Measurements from ENCODE around the gene BGN.

The BGN gene

DNA sequence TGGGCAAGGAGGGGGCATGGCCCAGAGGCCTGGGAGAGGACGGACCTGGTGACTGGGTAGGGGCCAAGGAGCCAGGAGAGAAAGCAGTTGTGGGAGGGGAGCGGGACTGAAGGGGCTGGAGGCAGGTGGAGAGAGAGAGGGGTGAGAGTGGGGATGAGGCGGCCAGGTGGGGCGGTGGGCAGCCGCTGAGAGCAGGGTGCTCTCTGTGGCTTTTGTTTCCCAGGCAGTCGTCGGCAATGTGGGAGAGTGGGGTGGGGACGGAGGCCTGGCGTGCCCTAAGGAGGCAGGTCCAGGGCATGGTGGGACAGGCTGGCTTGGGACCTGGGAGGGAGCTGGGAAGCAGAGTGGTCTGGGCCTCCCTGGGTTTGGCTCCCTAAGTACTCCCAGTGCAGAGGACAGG, 19.5 kb downstream of the BGN start:
- Mint-ChIP-seq H3K4me3 (no peak overlapping the region), H3K4me1 (peaks cover 5% of the 10 kb centered on the region), H3K9me3 (no peaks in the 10 kb centered on the region), H3K36me3 (no peaks in the 10 kb centered on the region), H3K27me3 (peaks cover 10% of the 10 kb centered on the region), H3K27ac (no peak overlapping the region)
- DNase-seq (ENCODE audit: low spot score in 2 of 2) = no peak
- no peak for ATAC-seq (ENCODE audit: low read depth)

DNA sequence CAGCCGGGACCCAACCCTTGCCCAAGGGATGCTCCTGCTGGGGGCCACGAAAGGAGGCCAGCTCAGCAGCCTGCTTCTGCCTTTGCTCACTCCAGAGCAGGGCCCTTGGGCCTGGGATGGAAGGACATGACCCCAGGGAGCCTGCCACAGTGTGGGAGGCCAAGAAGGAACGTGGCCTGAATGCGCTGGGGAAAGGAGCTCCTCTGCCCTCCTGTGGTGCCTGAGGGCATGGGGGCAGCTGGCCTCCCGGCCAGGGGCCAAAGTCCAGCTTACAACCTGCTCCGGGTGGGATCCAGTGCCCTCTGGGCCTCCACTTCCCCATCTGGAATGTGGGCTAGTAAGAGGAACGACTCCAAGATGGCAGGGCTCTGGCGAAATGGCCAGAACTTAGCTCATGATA, 20.7 kb downstream of the BGN start:
- Mint-ChIP-seq H3K36me3 (no peaks in the 10 kb centered on the region), H3K9me3 (no peaks in the 10 kb centered on the region), H3K4me1 (peaks cover 5% of the 10 kb centered on the region), H3K27ac (no peak overlapping the region), H3K4me3 (no peak overlapping the region), H3K27me3 (peaks cover 12% of the 10 kb centered on the region)
- DNase-seq (ENCODE audit: low spot score in 2 of 2) (no peak), ATAC-seq (ENCODE audit: low read depth) (no peak)

DNA sequence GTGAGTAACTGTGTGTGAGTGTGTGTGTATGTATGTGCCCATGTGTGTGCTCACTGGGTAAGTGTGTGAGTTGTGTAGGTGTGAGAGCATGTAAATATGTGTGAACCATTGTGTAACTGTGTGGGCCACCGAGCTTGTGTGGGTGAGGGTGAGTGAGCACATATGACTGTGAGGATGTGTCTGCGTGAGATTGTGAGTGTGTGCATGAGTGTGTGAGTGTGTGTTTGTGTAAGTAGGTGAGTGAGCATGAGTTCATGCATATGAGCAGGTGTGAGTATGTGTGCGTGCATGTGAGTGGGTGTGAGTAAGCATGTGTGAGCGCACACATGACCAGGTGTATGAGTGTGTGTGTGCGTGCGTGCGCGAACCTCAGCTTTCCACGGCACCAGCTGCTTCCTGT, 21.3 kb downstream of the BGN start:
- H3K9me3 Mint-ChIP-seq = no peaks in the 10 kb centered on the region

DNA sequence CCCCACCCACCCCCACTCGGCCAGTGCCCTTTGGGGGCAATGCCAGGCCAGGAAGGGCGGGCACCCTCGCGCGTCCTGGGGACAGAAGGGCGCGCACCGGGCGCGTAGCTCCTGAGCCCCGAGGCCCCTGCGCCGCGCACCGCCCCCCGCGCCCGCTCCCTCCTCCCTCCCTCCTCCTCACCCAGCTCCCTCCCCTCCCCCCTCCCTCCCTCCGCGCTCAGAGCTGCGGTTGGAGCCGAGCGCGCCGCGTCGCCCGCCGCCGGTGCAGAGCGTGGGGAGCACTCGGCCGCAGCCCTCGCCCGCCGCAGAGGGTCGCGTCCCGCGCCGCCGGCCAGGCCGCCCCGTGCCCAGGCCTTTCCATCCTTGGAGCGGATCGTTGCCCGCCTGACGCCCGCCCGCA, 22.6 kb downstream of the BGN start, which contains the start of gene ATP2B3:
Gene ATP2B3, plus strand, starts transcription at position 220 of the 400 bp plus-strand sequence. CDS start 18,606 bp downstream, outside the sequence.
- H3K9me3 Mint-ChIP-seq = no peaks in the 10 kb centered on the region
- H3K27me3 Mint-ChIP-seq = peaks cover 15% of the 10 kb centered on the region
- peaks cover 5% of the 10 kb centered on the region for H3K4me1 Mint-ChIP-seq
- H3K4me3 Mint-ChIP-seq = peak within 1 kb of the TSS; percentile 24
- DNase-seq (ENCODE audit: low spot score in 2 of 2) (no peak), ATAC-seq (ENCODE audit: low read depth) (no peak)
- no peaks in the 10 kb centered on the region for H3K36me3 Mint-ChIP-seq
- H3K27ac Mint-ChIP-seq = no peak within 1 kb of the TSS

More for the DNA sequence above, 21.3 kb downstream of the BGN start:
- Mint-ChIP-seq H3K36me3 (no peaks in the 10 kb centered on the region), H3K27ac (no peak overlapping the region), H3K27me3 (peaks cover 12% of the 10 kb centered on the region), H3K4me3 (no peak overlapping the region), H3K4me1 (peaks cover 5% of the 10 kb centered on the region)
- DNase-seq (ENCODE audit: low spot score in 2 of 2) (no peak), ATAC-seq (ENCODE audit: low read depth) (no peak)

DNA sequence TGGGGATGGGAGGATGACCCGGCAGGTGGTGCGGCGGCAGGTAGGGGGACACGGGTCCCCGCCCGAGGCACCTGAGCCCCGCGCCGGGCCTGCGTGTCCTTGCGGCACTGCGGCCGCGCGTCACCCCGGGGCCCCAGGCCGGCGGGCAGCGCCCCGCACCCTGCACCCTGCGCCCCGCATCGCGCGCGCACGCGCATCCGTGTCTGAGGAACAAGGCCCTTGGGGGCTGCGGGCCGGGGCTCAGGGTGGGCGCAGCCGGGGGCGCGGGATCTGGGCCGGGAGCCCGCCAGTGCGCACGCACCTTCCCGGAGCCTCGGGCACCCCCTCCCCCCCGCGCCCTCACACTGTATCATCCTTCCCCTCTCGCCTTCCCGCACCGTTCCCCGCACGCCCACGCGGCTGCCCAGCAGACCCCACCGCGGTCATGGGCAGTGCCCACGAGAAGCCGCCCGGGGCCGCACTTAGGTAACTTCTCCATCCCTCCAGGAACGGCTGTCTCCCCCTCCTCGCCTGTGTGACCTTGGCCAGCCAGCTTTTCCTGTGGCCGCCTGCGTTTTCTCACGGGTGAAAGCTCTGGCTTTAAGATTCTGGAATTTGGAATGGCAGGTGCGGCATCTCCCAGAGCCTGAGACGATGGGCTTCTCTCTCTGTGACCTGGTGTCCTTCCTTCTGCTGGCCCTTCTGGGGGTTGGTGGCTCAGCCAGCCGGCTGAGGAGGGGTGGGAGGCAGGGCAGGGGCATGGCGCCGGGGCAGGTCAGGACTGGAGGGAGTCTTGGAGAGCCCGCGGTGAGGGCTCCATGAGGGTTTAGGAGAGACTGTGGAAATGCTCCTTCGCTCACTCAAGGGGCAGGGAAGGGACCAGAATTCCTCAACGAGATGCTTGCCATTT, 23.4 kb downstream of the BGN start:
- H3K27me3 Mint-ChIP-seq = peaks cover 15% of the 10 kb centered on the region
- H3K27ac Mint-ChIP-seq = no peak overlapping the region
- peaks cover 5% of the 10 kb centered on the region for H3K4me1 Mint-ChIP-seq
- H3K9me3 Mint-ChIP-seq = no peaks in the 10 kb centered on the region
- DNase-seq (ENCODE audit: low spot score in 2 of 2) (no peak), ATAC-seq (ENCODE audit: low read depth) (no peak)
- H3K4me3 Mint-ChIP-seq = peak overlapping the region; percentile 24
- H3K36me3 Mint-ChIP-seq = no peaks in the 10 kb centered on the region

DNA sequence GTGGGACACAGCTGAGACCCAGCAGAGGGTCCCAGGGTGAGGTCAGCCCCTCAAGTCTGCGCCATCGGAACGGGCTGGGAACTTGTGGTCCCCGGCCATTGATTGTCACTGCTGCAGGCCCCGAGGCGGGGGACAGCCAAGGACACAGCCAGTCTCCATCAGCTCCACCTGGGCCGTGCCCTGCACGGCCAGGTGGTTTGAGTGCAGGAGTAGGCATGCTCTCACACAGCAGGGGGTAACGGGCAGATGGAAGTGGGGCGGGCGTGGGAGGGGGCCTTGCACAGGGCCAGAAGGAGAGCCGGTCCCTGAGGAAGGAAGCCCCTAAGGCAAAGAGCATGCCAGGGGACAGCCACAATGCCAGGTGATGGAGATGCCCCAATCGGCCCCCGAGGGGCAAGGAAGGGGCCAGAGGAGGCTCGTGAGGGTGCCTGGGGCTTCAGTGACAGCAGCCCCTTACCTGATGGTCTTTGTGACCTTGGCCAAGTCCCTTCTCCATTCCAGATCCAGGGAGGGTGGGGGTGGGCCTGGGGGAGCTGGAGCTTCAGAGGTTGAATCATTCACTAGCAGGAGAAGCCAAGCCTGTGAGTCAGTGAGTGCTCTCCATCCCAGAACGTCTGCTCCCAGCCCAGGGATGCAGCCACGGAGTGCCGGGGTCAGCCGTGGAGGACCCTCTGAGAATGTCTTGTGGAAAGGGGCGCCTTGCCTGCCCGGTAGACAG, 24.9 kb downstream of the BGN start:
- H3K36me3 Mint-ChIP-seq = no peaks in the 10 kb centered on the region
- no peak overlapping the region for H3K4me3 Mint-ChIP-seq
- H3K4me1 Mint-ChIP-seq = peaks cover 5% of the 10 kb centered on the region
- no peak overlapping the region for H3K27ac Mint-ChIP-seq
- DNase-seq (ENCODE audit: low spot score in 2 of 2) = no peak
- H3K9me3 Mint-ChIP-seq = no peaks in the 10 kb centered on the region
- ATAC-seq (ENCODE audit: low read depth) = no peak
- peaks cover 15% of the 10 kb centered on the region for H3K27me3 Mint-ChIP-seq

DNA sequence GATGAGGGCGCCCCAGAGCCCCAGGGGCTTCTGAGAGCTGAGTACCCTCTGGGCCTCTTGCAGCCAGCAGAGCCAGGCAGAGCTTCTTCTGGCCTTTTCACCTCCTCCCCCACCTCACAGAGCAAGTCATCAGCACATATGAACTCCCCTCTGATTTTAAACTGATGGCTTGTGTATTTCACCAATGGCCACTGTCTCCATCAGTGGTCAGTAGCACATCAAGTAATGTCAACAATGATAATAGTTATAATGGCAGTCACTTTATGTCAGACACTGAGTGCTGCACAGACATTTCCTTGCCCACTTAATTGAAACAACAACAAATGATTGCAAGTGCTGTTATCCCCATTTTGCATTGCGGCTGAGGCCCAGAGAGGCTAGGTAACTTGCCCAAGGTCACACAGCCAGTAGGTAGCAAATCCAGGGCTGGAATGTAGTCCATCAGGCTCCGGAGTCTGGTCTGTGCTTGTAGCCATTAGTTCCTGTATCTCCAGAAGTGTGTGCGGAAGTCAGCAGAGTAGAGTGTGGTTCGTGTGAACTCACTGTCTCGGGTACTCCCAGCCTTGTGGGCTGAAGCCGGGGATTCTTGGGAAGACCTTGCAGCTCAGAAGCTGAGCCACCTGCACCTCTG, 25.6 kb downstream of the BGN start:
- H3K27ac Mint-ChIP-seq = no peak overlapping the region
- no peaks in the 10 kb centered on the region for H3K9me3 Mint-ChIP-seq
- H3K4me1 Mint-ChIP-seq = peaks cover 5% of the 10 kb centered on the region
- H3K4me3 Mint-ChIP-seq = no peak overlapping the region
- H3K27me3 Mint-ChIP-seq = peaks cover 15% of the 10 kb centered on the region
- H3K36me3 Mint-ChIP-seq = no peaks in the 10 kb centered on the region
- no peak for ATAC-seq (ENCODE audit: low read depth)
- no peak for DNase-seq (ENCODE audit: low spot score in 2 of 2)

DNA sequence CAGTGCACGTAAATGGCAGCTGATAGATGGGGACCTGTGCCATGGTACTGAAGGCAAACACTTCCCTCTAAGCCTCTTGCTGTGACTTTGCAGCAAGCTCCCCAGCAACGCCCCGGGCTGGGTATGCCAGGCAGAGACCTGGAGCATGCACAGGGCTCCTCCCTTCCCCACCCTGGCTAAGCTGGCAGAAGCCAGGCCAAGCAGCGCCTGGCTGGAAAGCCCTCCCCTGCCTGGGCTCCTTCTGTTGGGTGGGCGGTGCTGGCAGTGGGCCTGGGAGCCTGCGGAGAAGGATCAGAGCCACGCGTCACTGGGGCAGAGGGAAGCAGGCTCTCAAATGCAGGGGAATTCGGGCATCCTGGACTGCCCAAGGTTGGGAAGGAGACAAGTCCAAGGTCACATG, 26.3 kb downstream of the BGN start:
- H3K4me3 Mint-ChIP-seq = no peak overlapping the region
- H3K27me3 Mint-ChIP-seq = peaks cover 13% of the 10 kb centered on the region
- ATAC-seq (ENCODE audit: low read depth) (no peak), DNase-seq (ENCODE audit: low spot score in 2 of 2) (no peak)
- no peak overlapping the region for H3K27ac Mint-ChIP-seq
- H3K36me3 Mint-ChIP-seq = no peaks in the 10 kb centered on the region
- no peaks in the 10 kb centered on the region for H3K9me3 Mint-ChIP-seq
- H3K4me1 Mint-ChIP-seq = peaks cover 2% of the 10 kb centered on the region

DNA sequence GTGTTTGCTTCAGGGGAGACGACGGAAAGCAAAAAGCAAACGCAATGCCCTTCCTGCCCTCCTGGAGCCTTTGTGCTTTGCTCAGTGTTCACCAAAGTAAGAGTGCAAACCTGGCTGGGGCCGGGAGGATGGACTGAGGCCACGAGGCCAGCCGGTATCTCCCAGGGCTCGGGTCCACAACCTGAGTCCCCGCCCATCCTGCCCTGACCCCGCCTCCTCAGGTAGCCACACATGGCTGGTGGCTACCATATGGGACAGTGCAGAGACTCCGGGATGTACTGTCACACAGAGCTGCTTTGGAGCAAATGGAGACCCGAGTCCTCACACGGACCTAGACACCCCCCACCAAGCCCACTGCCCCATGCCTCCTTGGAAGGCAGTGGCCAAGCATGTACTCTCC, 27.5 kb downstream of the BGN start:
- no peak for DNase-seq (ENCODE audit: low spot score in 2 of 2)
- ATAC-seq (ENCODE audit: low read depth) = no peak
- Mint-ChIP-seq H3K4me3 (no peak overlapping the region), H3K4me1 (no peaks in the 10 kb centered on the region), H3K36me3 (no peaks in the 10 kb centered on the region), H3K27me3 (peaks cover 11% of the 10 kb centered on the region), H3K9me3 (no peaks in the 10 kb centered on the region), H3K27ac (no peak overlapping the region)

DNA sequence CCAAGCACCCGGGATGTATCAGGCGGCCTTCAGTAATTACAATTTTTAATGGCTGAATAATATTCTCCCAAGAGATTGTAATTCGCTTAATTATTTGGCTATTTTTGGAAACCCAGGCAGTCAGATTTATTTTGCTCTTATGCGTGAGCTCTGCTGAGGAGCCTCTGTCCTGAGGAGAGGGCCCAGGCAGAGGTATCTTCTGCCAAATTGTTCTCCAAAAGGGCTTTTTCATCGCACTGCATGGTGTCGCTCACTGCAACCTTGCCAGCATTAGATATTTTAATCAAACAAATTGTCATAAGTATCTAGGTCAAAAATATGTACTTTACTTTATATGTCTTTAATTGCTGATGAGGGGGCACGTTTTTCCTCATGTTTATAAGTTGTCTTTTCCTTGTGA, 28.5 kb downstream of the BGN start:
- no peaks in the 10 kb centered on the region for H3K9me3 Mint-ChIP-seq
- H3K27ac Mint-ChIP-seq = no peak overlapping the region
- no peak overlapping the region for H3K4me3 Mint-ChIP-seq
- H3K4me1 Mint-ChIP-seq = no peaks in the 10 kb centered on the region
- ATAC-seq (ENCODE audit: low read depth) = no peak
- no peaks in the 10 kb centered on the region for H3K36me3 Mint-ChIP-seq
- peaks cover 12% of the 10 kb centered on the region for H3K27me3 Mint-ChIP-seq
- no peak for DNase-seq (ENCODE audit: low spot score in 2 of 2)

DNA sequence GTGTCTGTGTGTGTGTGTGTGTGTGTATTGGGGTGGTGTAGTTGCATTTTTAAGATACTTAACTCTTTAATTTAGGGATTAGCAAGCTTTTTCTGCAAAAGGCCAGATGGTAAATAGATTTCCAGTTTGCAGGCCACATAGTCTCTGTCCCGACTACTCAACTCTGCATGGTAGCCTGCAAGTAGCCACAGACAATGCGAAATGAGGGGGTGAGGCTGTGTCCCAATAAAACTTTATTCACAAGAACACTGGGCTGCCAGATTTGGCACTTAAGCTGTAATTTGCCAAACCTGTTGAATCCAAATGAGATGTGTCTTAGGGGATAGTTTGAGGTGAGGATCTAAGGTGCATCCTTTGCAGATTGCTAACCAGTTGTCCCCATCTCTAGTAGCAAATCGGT, 29.5 kb downstream of the BGN start:
- peaks cover 12% of the 10 kb centered on the region for H3K27me3 Mint-ChIP-seq

DNA sequence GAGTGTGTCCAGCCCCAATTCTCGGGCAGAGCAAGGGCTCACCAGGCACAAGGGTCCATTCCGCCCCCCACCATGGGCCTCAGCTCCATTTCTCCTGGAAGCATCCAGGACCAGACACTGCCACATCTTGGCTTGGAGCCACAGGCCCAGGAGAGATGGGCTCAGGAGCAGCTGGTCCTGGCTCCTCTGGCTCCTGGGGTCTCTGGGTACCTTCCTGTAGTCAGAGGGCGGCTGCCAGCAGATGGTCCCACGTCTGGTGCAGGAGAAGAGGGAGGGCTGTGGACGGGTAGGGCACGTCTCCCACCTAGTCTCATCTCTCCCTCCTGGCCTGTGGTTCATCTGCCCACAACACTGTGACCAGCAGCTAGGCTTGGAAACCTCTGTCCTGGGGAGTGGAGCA, 30.7 kb downstream of the BGN start:
- no peaks in the 10 kb centered on the region for H3K36me3 Mint-ChIP-seq
- DNase-seq (ENCODE audit: low spot score in 2 of 2) = no peak

More for the DNA sequence above, 29.5 kb downstream of the BGN start:
- ATAC-seq (ENCODE audit: low read depth) (no peak), DNase-seq (ENCODE audit: low spot score in 2 of 2) (no peak)
- H3K4me3 Mint-ChIP-seq = no peak overlapping the region
- H3K4me1 Mint-ChIP-seq = no peaks in the 10 kb centered on the region
- no peak overlapping the region for H3K27ac Mint-ChIP-seq
- no peaks in the 10 kb centered on the region for H3K9me3 Mint-ChIP-seq
- H3K36me3 Mint-ChIP-seq = no peaks in the 10 kb centered on the region

DNA sequence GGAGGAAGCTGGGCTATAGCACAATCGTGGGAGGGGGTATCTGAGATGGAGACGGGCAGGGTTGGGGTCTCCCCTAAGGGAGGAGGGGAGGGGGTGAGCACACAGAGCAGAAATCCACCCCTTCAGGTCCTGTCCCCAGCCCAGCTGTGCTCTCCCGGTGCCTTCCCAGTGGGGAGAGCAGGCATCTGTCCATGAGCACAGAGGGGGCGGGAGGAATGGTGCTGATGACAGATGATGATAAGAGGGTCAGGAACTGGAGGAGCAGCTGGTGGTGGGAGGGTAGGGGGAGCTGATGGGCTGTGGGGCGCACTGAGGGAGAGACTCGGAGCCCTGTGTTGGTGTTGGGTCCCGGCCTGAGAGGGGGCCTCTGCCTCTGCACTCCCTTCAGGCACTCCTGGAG, 31.3 kb downstream of the BGN start:
- Mint-ChIP-seq H3K36me3 (no peaks in the 10 kb centered on the region), H3K27ac (no peak overlapping the region), H3K27me3 (peaks cover 10% of the 10 kb centered on the region), H3K9me3 (no peaks in the 10 kb centered on the region), H3K4me3 (no peak overlapping the region), H3K4me1 (no peaks in the 10 kb centered on the region)
- ATAC-seq (ENCODE audit: low read depth) (no peak), DNase-seq (ENCODE audit: low spot score in 2 of 2) (no peak)

More for the DNA sequence above, 30.7 kb downstream of the BGN start:
- no peak for ATAC-seq (ENCODE audit: low read depth)
- no peaks in the 10 kb centered on the region for H3K9me3 Mint-ChIP-seq
- no peaks in the 10 kb centered on the region for H3K4me1 Mint-ChIP-seq
- no peak overlapping the region for H3K4me3 Mint-ChIP-seq
- peaks cover 10% of the 10 kb centered on the region for H3K27me3 Mint-ChIP-seq
- H3K27ac Mint-ChIP-seq = no peak overlapping the region

DNA sequence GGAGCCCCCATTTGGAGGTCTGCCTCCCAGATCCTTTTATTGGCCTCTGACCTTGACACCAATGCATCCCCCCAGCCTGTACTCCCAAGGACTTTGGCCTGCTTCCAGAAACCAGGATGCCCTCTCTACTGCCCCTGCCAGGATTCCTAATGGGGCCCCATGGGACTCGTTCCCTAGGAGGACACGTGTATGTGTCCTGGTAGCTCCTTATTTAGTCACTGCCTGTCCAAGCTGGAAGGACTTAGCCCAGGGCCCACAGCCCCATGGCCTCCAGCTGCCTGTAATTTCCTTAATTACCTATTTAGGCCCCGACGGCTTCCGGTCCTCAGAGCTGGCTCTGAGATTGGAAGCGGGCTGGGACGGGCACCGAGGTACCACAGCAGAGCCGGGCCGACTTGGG, 32.0 kb downstream of the BGN start:
- Mint-ChIP-seq H3K4me3 (no peak overlapping the region), H3K9me3 (no peaks in the 10 kb centered on the region), H3K27ac (no peak overlapping the region), H3K27me3 (peaks cover 9% of the 10 kb centered on the region), H3K4me1 (no peaks in the 10 kb centered on the region), H3K36me3 (no peaks in the 10 kb centered on the region)
- ATAC-seq (ENCODE audit: low read depth) = no peak
- DNase-seq (ENCODE audit: low spot score in 2 of 2) = no peak
